Urinary bladder (tissue), 4 donors: ENCODE results near the gene MYO1F. TPM values are rescaled to one million over a fixed set of nuclear protein-coding genes. Genes with fewer than 3 reads are reported as not detected.

Experiments
- DNase-seq: peaks from one replicate; pipeline ENCODE4 v3.0.0-alpha.2; 2015; ENCODE audit errors: extremely low spot score
- H3K27ac ChIP-seq: one replicate; pipeline ENCODE4 v1.5.1; 2013; ENCODE audit warnings: low read depth, mild to moderate bottlenecking, moderate library complexity
- H3K36me3 ChIP-seq: one replicate; pipeline ENCODE4 v1.6.1; 2013; ENCODE audit warnings: mild to moderate bottlenecking, moderate library complexity; ENCODE audit not compliant: insufficient read depth
- H3K4me1 ChIP-seq: one replicate; pipeline ENCODE4 v1.6.1; 2013; ENCODE audit warnings: mild to moderate bottlenecking, moderate library complexity; ENCODE audit not compliant: insufficient read depth
- H3K4me3 ChIP-seq: one replicate; pipeline ENCODE4 v1.5.1; 2013; ENCODE audit warnings: low read depth, low read length
- WGBS: extraction: QIAGEN DNeasy Blood & Tissue Kit; methylation state at CpG from one replicate; pipeline ENCODE4 v1.1.7; 2013; 5-methylcytosine and 5-hydroxymethylcytosine counted together
- polyA plus RNA-seq: library from polyadenylated mRNA; stranded (reverse); fragments of 200-250 nt; gene quantifications from one replicate; pipeline ENCODE4 v1.2.3, GENCODE V29; 2013
- total RNA-seq: library from RNA; depleted of rRNA; stranded (reverse); fragments of >200 nt; gene quantifications from one replicate; pipeline ENCODE4 v1.2.3, GENCODE V29; 2014
- donor health status: healthy with polysubstance abuse.
- donor health status: healthy.

MYO1F gene
- total and polyA plus RNA-seq, 2 donors = 7.5 to 7.7 TPM

- Histone ChIP-seq H3K27ac (peak overlapping the region; percentile 98), H3K36me3 (no peaks in the 10 kb centered on the region), H3K4me3 (peak overlapping the region; percentile 58), H3K4me1 (peaks cover 2% of the 10 kb centered on the region)
- no peak for DNase-seq
- WGBS = 62% methylated on average over 19 of the region's 19 CpGs
Measured at GRCh38 chr19:8513036-8513686, 64.1 kb downstream of the MYO1F start.

- WGBS = 77% methylated on average over 22 of the region's 22 CpGs
- DNase-seq = no peak
- H3K4me3 ChIP-seq = no peak overlapping the region
- no peaks in the 10 kb centered on the region for H3K36me3 ChIP-seq
- no peak overlapping the region for H3K27ac ChIP-seq
- H3K4me1 ChIP-seq = peaks cover 2% of the 10 kb centered on the region
Measured at GRCh38 chr19:8512115-8512967, 64.9 kb downstream of the MYO1F start.

GRCh38 chr19:8511573-8512101 lies 65.6 kb downstream of the MYO1F start:
- DNase-seq = no peak
- H3K27ac ChIP-seq = no peak overlapping the region
- peaks cover 2% of the 10 kb centered on the region for H3K4me1 ChIP-seq
- 64% methylated on average over 45 of the region's 45 CpGs for WGBS
- H3K36me3 ChIP-seq = no peaks in the 10 kb centered on the region
- no peak overlapping the region for H3K4me3 ChIP-seq

- no peaks in the 10 kb centered on the region for H3K36me3 ChIP-seq
- no peak overlapping the region for H3K4me3 ChIP-seq
- no peak for DNase-seq
- peaks cover 2% of the 10 kb centered on the region for H3K4me1 ChIP-seq
- no peak overlapping the region for H3K27ac ChIP-seq
- 73% methylated on average over 52 of the region's 52 CpGs for WGBS
Measured at GRCh38 chr19:8510589-8511115, 66.6 kb downstream of the MYO1F start.

GRCh38 chr19:8506402-8506957 lies 70.8 kb downstream of the MYO1F start:
- DNase-seq = no peak
- 27% methylated on average over 18 of the region's 18 CpGs for WGBS

GRCh38 chr19:8505680-8506401 lies 71.4 kb downstream of the MYO1F start:
- DNase-seq = no peak
- no peaks in the 10 kb centered on the region for H3K4me1 ChIP-seq
- H3K4me3 ChIP-seq = peak overlapping the region; percentile 48
- WGBS = under 1% methylated on average over 56 of the region's 56 CpGs
- no peaks in the 10 kb centered on the region for H3K36me3 ChIP-seq
- H3K27ac ChIP-seq = no peak overlapping the region

More at GRCh38 chr19:8506402-8506957, 70.8 kb downstream of the MYO1F start:
- peak overlapping the region; percentile 48 for H3K4me3 ChIP-seq
- H3K4me1 ChIP-seq = no peaks in the 10 kb centered on the region
- H3K36me3 ChIP-seq = no peaks in the 10 kb centered on the region
- no peak overlapping the region for H3K27ac ChIP-seq

- 72% methylated on average over 6 of the region's 6 CpGs for WGBS
- Histone ChIP-seq H3K4me1 (no peaks in the 10 kb centered on the region), H3K36me3 (no peaks in the 10 kb centered on the region), H3K4me3 (no peak overlapping the region), H3K27ac (no peak overlapping the region)
- DNase-seq = no peak
Measured at GRCh38 chr19:8504919-8505318, 72.3 kb downstream of the MYO1F start.

- no peaks in the 10 kb centered on the region for H3K4me1 ChIP-seq
- WGBS = 82% methylated on average over 7 of the region's 7 CpGs
Measured at GRCh38 chr19:8504171-8504570, 73.1 kb downstream of the MYO1F start.

GRCh38 chr19:8503510-8503909 lies 73.7 kb downstream of the MYO1F start:
- Histone ChIP-seq H3K4me1 (no peaks in the 10 kb centered on the region), H3K4me3 (no peak overlapping the region), H3K27ac (no peak overlapping the region), H3K36me3 (no peaks in the 10 kb centered on the region)
- no peak for DNase-seq
- WGBS = 89% methylated on average over 7 of the region's 7 CpGs

More at GRCh38 chr19:8504171-8504570, 73.1 kb downstream of the MYO1F start:
- DNase-seq = no peak
- Histone ChIP-seq H3K4me3 (no peak overlapping the region), H3K27ac (no peak overlapping the region), H3K36me3 (no peaks in the 10 kb centered on the region)

- Histone ChIP-seq H3K36me3 (no peaks in the 10 kb centered on the region), H3K4me3 (no peak overlapping the region), H3K4me1 (no peaks in the 10 kb centered on the region), H3K27ac (no peak overlapping the region)
- DNase-seq = no peak
- 69% methylated on average over 14 of the region's 14 CpGs for WGBS
Measured at GRCh38 chr19:8501981-8502380, 75.3 kb downstream of the MYO1F start.

- no peaks in the 10 kb centered on the region for H3K36me3 ChIP-seq
- 73% methylated on average over 6 of the region's 6 CpGs for WGBS
- no peak overlapping the region for H3K4me3 ChIP-seq
- no peak for DNase-seq
- H3K4me1 ChIP-seq = no peaks in the 10 kb centered on the region
- H3K27ac ChIP-seq = no peak overlapping the region
Measured at GRCh38 chr19:8501516-8501915, 75.7 kb downstream of the MYO1F start.

- WGBS = 43% methylated on average over 7 of the region's 7 CpGs
- Histone ChIP-seq H3K36me3 (no peaks in the 10 kb centered on the region), H3K4me1 (no peaks in the 10 kb centered on the region), H3K4me3 (no peak overlapping the region), H3K27ac (no peak overlapping the region)
- no peak for DNase-seq
Measured at GRCh38 chr19:8500158-8500557, 77.1 kb downstream of the MYO1F start.
